Omental fat pad (tissue), 4 donors: ENCODE data around the gene KCNH5. TPM values are rescaled to one million over a fixed set of nuclear protein-coding genes. Genes with fewer than 3 reads are reported as not detected.
A peak's percentile ranks its signal among the peaks of the same experiment; 100 is the strongest.

Source experiments
- ATAC-seq: fragments of 150-250 bp; one replicate; pipeline ENCODE4 v1.9.1; 2016; ENCODE audit warnings: mild to moderate bottlenecking, moderate library complexity; ENCODE audit not compliant: low FRiP score
- DNase-seq: peaks from one replicate; pipeline ENCODE4 v3.0.0-alpha.2; 2019; ENCODE audit warnings: low spot score
- CTCF ChIP-seq, 3 donors: fragments of 450-650 bp; IDR thresholded peaks; one replicate each; pipeline ENCODE4 v1.5.1; 2016 to 2017; ENCODE audit warnings: antibody characterized with exemption in 3 of 3, mild to moderate bottlenecking in 3 of 3, moderate library complexity in 2 of 3
- total RNA-seq, 4 donors: library from RNA; depleted of rRNA; stranded (reverse); fragments of >200 nt; gene quantifications; one replicate each; pipeline ENCODE4 v1.1.0, GENCODE V29; 2016

Gene KCNH5
- total RNA-seq, 4 donors from 2014 or later: 1.1 to 6.2 (median 1.1) TPM; not detected in 1

- no peak for TF ChIP-seq CTCF (IDR thresholded peaks at IDR 0.05)
- ATAC-seq: no peak
- no peak for DNase-seq
These were observed 105.3 kb downstream of the KCNH5 start for GRCh38 chr14:62939970-62940369.

- ATAC-seq: no peak
- no peak for TF ChIP-seq CTCF (IDR thresholded peaks at IDR 0.05)
- no peak for DNase-seq
These were observed 106.5 kb downstream of the KCNH5 start for GRCh38 chr14:62938778-62939177.

- no peak for ATAC-seq
- no peak for DNase-seq
- no peak for TF ChIP-seq CTCF (IDR thresholded peaks at IDR 0.05)
These were observed 110.8 kb downstream of the KCNH5 start for GRCh38 chr14:62934439-62934838.

GRCh38 chr14:62921466-62921865 is 123.8 kb downstream of the KCNH5 start:
- TF ChIP-seq CTCF (IDR thresholded peaks at IDR 0.05): no peak
- no peak for DNase-seq
- peak; percentile 93 for ATAC-seq

- TF ChIP-seq CTCF (IDR thresholded peaks at IDR 0.05): no peak
- DNase-seq: no peak
- no peak for ATAC-seq
These were observed 128.7 kb downstream of the KCNH5 start for GRCh38 chr14:62916551-62916950.

- TF ChIP-seq CTCF (IDR thresholded peaks at IDR 0.05): no peak
- DNase-seq (no peak), ATAC-seq (no peak)
These were observed 130.4 kb downstream of the KCNH5 start for GRCh38 chr14:62914873-62915272.

GRCh38 chr14:62914025-62914424 is 131.2 kb downstream of the KCNH5 start:
- ATAC-seq (no peak), DNase-seq (no peak)
- TF ChIP-seq CTCF (IDR thresholded peaks at IDR 0.05): no peak
